Measurements from ENCODE around the gene HLA-DRB1. TPM values are rescaled to one million over a fixed set of nuclear protein-coding genes. Genes with fewer than 3 reads are reported as not detected.
"Not testable (repeated sequence)": the region's sequence is repeated elsewhere in the genome, so short reads cannot be mapped to it uniquely, and the experiment has no call there.

HLA-DRB1 gene
- total and polyA plus RNA-seq, 7 donors: 23.5 to 414 (median 31.4) TPM

DNA sequence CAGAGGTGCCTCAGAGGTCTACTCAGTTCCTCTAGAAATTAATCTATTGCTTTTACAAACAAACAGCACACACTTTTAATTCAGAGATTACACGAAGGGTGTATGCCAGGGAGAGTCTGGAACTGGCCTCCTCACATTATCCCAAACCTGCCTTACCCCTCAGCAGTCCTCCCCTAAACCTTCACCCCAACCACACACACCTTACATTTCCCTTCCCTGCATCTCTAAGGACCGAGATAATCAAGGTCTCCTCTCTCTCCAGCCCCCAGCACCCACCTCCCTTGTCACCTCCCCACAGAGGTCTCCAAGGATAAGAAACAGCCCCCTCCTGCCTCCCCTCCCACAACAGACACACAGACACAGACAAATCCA is 6.1 kb downstream of the HLA-DRB1 start:
- 2 to 25% methylated on average over 2 of the region's 2 CpGs for WGBS, 2 donors
- no peak for DNase-seq
- intact Hi-C loops (cut with DNase I): loop anchor here (10.0 kb wide), 1 partner anchor 59 kb away; no protein-coding TSS in a partner anchor
- no peak overlapping the region for H3K27ac ChIP-seq
- H3K9me3 ChIP-seq: no peaks in the 10 kb centered on the region
- TF ChIP-seq POLR2A (IDR thresholded peaks at IDR 0.05): no peak
- TF ChIP-seq POLR2AphosphoS5 (IDR thresholded peaks at IDR 0.05): no peak
- TF ChIP-seq, protein P1, sequence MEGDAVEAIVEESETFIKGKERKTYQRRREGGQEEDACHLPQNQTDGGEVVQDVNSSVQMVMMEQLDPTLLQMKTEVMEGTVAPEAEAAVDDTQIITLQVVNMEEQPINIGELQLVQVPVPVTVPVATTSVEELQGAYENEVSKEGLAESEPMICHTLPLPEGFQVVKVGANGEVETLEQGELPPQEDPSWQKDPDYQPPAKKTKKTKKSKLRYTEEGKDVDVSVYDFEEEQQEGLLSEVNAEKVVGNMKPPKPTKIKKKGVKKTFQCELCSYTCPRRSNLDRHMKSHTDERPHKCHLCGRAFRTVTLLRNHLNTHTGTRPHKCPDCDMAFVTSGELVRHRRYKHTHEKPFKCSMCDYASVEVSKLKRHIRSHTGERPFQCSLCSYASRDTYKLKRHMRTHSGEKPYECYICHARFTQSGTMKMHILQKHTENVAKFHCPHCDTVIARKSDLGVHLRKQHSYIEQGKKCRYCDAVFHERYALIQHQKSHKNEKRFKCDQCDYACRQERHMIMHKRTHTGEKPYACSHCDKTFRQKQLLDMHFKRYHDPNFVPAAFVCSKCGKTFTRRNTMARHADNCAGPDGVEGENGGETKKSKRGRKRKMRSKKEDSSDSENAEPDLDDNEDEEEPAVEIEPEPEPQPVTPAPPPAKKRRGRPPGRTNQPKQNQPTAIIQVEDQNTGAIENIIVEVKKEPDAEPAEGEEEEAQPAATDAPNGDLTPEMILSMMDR (IDR thresholded peaks at IDR 0.05): no peak
- TF ChIP-seq EP300 (IDR thresholded peaks at IDR 0.05): no peak
- H3K4me1 ChIP-seq: no peaks in the 10 kb centered on the region
- no peaks in the 10 kb centered on the region for H3K36me3 ChIP-seq
- H3K4me3 ChIP-seq: no peak overlapping the region
- H3K27me3 ChIP-seq: no peaks in the 10 kb centered on the region

DNA sequence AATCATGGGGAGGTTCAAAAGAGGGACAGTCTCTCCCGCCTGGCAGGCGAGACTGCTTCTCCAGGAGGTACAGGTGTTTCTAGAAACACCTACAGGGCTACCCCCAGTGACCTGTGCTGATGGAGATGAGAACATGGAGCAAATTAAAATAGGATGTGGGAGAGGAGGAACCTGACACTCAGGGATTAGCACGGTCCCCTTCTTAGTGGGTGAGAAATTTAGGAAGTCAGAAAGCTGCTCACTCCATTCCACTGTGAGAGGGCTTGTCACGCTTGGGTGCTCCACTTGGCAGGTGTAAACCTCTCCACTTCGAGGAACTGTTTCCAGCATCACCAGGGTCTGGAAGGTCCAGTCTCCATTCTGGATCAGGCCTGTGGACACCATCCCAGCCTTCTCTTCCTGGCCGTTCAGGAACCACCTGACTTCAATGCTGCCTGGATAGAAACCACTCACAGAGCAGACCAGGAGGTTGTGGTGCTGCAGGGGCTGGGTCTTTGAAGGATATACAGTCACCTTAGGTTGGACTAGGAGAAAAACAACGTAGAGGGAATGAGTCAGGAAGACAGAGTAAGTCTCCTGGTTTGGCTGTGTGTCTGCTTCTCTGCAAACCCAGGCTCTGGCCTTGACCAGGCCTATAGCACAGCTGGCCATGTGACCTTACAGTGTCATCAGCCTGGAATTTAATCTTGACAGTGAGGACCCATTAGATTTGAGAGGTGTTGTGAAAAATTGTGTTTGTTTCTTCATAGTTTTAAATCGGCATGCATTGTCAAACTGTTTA is 8.1 kb downstream of the HLA-DRB1 start:
- intact Hi-C loops (cut with DNase I): loop anchor here (10.0 kb wide), 1 partner anchor 57 kb away; no protein-coding TSS in a partner anchor
- Histone ChIP-seq H3K36me3 (no peaks in the 10 kb centered on the region), H3K9me3 (no peaks in the 10 kb centered on the region), H3K4me1 (no peaks in the 10 kb centered on the region), H3K27me3 (no peaks in the 10 kb centered on the region), H3K4me3 (no peak overlapping the region), H3K27ac (no peak overlapping the region)
- TF ChIP-seq POLR2AphosphoS5 (IDR thresholded peaks at IDR 0.05) (no peak), POLR2A (IDR thresholded peaks at IDR 0.05) (no peak), EP300 (IDR thresholded peaks at IDR 0.05) (no peak)
- TF ChIP-seq, protein P1 (IDR thresholded peaks at IDR 0.05): no peak
- no peak for DNase-seq
- 31 to 34% methylated on average over 8 of the region's 8 CpGs for WGBS, 2 donors

DNA sequence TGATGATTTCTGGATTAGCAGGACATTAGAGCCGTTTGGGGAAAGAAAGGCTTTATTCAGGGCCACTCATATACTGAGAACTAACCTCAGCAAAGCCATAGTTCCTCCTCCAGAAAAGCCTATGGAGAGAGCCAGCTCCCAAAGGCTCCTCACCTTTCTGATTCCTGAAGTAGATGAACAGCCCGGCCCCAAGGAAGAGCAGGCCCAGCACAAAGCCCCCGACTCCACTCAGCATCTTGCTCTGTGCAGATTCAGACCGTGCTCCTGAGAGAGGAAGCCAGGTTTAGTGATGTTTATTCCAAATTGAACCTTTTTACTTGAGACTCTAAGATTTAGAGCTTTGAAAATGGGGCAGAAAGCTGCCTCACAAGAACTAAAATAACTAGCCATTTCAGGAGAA is 9.1 kb downstream of the HLA-DRB1 start:
- no peak overlapping the region for H3K4me3 ChIP-seq
- TF ChIP-seq EP300 (IDR thresholded peaks at IDR 0.05): no peak
- no peak for TF ChIP-seq POLR2A (IDR thresholded peaks at IDR 0.05)
- TF ChIP-seq POLR2AphosphoS5 (IDR thresholded peaks at IDR 0.05): no peak
- TF ChIP-seq, protein P1 (IDR thresholded peaks at IDR 0.05): no peak
- intact Hi-C loops (cut with DNase I): loop anchor here (10.0 kb wide), 1 partner anchor 56 kb away; no protein-coding TSS in a partner anchor
- H3K36me3 ChIP-seq: no peaks in the 10 kb centered on the region
- H3K4me1 ChIP-seq: no peaks in the 10 kb centered on the region
- H3K9me3 ChIP-seq: no peaks in the 10 kb centered on the region
- no peak overlapping the region for H3K27ac ChIP-seq
- no peaks in the 10 kb centered on the region for H3K27me3 ChIP-seq
- WGBS, 2 donors: 88 to 90% methylated on average over 4 of the region's 4 CpGs
- no peak for DNase-seq

DNA sequence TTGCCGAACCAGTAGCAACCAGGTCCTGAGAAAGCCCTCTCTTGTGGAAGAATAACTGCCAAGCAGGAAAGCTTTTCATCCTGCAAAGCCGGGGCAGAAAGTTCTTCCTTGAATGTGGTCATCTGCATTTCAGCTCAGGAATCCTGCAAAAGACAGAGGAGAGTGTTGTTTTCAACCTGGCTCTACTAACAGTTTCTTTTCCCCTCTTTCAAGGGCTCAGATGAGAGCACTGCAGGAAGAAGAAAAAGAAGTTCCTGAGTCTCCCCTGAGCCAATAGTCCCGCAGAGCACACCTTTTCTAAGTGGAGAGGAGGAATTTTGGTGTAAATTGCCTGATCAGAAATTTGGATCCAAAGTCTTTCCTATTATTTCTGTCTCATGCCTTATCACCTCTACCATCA is 10.7 kb downstream of the HLA-DRB1 start:
- Histone ChIP-seq H3K27me3 (no peaks in the 10 kb centered on the region), H3K4me3 (no peak overlapping the region), H3K27ac (no peak overlapping the region), H3K9me3 (no peaks in the 10 kb centered on the region), H3K4me1 (no peaks in the 10 kb centered on the region), H3K36me3 (no peaks in the 10 kb centered on the region)
- intact Hi-C loops (cut with DNase I): no loop called here
- TF ChIP-seq POLR2AphosphoS5 (IDR thresholded peaks at IDR 0.05) (no peak), POLR2A (IDR thresholded peaks at IDR 0.05) (no peak), EP300 (IDR thresholded peaks at IDR 0.05) (no peak)
- TF ChIP-seq, protein P1 (IDR thresholded peaks at IDR 0.05): no peak
- WGBS, 2 donors: 0 to 33% methylated on average over 3 of the region's 3 CpGs
- DNase-seq: no peak

DNA sequence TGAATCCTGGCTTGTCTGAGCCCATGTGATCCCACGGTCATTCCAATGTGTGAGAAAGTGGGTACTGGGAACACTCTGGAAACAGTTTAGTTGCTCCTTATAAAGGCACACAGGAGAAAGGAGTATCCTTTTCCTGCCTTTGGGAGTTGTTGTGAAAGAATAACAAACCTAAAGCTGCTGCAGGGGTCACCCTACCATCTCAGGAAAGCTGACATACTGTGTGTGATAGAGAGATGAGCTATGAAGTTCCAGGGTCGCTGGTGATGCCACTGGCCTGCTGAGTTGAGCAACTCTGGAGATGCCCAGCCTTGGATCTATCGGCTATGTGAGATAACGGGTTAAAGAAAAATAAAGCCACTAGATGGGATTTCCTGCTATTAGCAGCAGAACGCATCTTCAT is 12.2 kb downstream of the HLA-DRB1 start:
- H3K27ac ChIP-seq; H3K9me3 ChIP-seq; intact Hi-C loops (cut with DNase I); H3K4me1 ChIP-seq; H3K4me3 ChIP-seq; DNase-seq; H3K36me3 ChIP-seq; H3K27me3 ChIP-seq: not testable (repeated sequence)
- WGBS, 2 donors: 28 to 35% methylated on average over 5 of the region's 5 CpGs
